ENCODE measurements around the gene ANKS1B.

The ANKS1B gene

DNA sequence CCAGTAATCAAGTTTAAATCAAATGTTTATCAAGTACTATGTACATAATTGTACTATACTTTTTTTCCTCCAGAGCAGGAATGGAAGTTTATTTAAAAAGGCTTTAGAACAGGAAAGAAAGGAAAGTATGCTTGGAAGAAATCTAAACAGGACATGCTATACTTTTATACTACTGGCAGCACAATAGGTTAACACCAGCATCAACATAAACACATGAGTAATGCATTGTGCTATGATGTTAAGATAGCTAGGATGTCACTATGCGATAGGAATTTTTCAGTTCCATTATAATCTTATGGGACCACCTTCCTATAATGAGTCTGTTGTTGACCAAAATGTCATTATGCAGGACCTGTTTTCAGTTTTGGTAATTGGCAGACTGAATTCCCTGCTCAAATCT lies 41.5 kb upstream of the ANKS1B start:
- TF ChIP-seq TOX (CRISPR knock-in tag; IDR thresholded peaks at IDR 0.05; ENCODE audit: borderline replicate concordance) (no peak), SNAI2 (CRISPR knock-in tag; IDR thresholded peaks at IDR 0.05) (no peak), ZFP3 (CRISPR knock-in tag; IDR thresholded peaks at IDR 0.05) (no peak), ARNTL (CRISPR knock-in tag; IDR thresholded peaks at IDR 0.05; ENCODE audit: borderline replicate concordance, low read depth) (no peak), ZNF8 (CRISPR knock-in tag; IDR thresholded peaks at IDR 0.05) (no peak)
- TF ChIP-seq, protein P1, sequence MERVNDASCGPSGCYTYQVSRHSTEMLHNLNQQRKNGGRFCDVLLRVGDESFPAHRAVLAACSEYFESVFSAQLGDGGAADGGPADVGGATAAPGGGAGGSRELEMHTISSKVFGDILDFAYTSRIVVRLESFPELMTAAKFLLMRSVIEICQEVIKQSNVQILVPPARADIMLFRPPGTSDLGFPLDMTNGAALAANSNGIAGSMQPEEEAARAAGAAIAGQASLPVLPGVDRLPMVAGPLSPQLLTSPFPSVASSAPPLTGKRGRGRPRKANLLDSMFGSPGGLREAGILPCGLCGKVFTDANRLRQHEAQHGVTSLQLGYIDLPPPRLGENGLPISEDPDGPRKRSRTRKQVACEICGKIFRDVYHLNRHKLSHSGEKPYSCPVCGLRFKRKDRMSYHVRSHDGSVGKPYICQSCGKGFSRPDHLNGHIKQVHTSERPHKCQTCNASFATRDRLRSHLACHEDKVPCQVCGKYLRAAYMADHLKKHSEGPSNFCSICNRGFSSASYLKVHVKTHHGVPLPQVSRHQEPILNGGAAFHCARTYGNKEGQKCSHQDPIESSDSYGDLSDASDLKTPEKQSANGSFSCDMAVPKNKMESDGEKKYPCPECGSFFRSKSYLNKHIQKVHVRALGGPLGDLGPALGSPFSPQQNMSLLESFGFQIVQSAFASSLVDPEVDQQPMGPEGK (CRISPR knock-in tag; IDR thresholded peaks at IDR 0.05; ENCODE audit: borderline replicate concordance), result no peak
- no peak for ATAC-seq

DNA sequence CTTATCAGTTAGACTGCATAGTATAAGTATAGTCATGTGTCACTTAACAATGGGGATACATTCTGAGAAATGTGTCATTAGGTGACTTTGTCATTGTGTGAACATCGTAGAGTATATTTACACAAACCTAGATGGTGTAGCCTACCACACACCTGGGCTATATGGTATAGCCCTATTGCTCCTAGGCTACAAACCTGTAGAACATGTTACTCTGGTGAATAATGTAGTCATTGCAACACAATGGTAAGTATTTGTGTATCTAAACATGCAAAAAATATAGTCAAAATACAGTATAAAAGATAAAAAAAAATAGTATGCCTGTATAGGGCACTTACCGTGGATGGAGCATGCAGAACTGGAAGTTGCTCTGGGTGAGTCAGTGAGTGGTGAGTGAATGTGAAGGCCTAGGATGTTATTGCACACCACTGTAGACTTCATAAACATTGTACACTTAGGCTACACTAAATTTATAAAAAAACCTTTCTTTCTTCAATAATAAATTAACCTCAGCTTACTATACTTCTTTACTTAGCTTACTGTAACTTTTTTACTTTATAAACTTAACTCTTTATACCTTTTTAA lies 40.3 kb upstream of the ANKS1B start:
- TF ChIP-seq ESRRG (CRISPR knock-in tag; IDR thresholded peaks at IDR 0.05) (no peak), TCF4 (CRISPR knock-in tag; IDR thresholded peaks at IDR 0.05; ENCODE audit: borderline replicate concordance) (no peak), ZFP3 (CRISPR knock-in tag; IDR thresholded peaks at IDR 0.05) (no peak), CSDC2 (CRISPR knock-in tag; IDR thresholded peaks at IDR 0.05) (no peak), GLIS3 (CRISPR knock-in tag; IDR thresholded peaks at IDR 0.05) (no peak), ZFP30 (CRISPR knock-in tag; IDR thresholded peaks at IDR 0.05) (no peak), ZNF565 (CRISPR knock-in tag; conservative IDR thresholded peaks at IDR 0.05; ENCODE audit: low read depth) (no peak), RARB (CRISPR knock-in tag; IDR thresholded peaks at IDR 0.05) (no peak)
- TF ChIP-seq, protein P2, sequence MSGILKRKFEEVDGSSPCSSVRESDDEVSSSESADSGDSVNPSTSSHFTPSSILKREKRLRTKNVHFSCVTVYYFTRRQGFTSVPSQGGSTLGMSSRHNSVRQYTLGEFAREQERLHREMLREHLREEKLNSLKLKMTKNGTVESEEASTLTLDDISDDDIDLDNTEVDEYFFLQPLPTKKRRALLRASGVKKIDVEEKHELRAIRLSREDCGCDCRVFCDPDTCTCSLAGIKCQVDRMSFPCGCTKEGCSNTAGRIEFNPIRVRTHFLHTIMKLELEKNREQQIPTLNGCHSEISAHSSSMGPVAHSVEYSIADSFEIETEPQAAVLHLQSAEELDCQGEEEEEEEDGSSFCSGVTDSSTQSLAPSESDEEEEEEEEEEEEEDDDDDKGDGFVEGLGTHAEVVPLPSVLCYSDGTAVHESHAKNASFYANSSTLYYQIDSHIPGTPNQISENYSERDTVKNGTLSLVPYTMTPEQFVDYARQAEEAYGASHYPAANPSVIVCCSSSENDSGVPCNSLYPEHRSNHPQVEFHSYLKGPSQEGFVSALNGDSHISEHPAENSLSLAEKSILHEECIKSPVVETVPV (CRISPR knock-in tag; IDR thresholded peaks at IDR 0.05), result no peak
- TF ChIP-seq, protein P1 (CRISPR knock-in tag; IDR thresholded peaks at IDR 0.05; ENCODE audit: borderline replicate concordance), result no peak
- no peak for ATAC-seq

DNA sequence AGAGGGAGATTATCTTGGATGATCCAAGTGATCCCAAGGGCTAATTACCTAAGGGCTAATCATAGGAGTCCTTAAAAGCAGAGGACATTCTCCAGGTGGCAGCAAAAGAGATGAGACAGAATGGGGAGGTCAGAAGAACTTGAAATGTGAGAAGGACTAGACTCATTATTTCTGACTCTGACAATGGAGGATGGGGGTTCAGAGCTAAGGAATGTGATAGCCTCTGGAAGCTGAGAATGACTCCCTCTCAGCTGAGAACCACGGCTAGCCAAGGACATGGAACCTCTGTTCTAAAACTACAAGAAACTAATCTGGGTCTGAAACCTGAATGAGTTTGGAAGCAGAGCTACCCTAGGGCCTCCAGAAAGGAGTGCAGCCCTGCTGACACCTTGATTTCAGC lies 35.6 kb upstream of the ANKS1B start:
- no peak for TF ChIP-seq ZNF8 (CRISPR knock-in tag; IDR thresholded peaks at IDR 0.05)
- TF ChIP-seq, protein P3, sequence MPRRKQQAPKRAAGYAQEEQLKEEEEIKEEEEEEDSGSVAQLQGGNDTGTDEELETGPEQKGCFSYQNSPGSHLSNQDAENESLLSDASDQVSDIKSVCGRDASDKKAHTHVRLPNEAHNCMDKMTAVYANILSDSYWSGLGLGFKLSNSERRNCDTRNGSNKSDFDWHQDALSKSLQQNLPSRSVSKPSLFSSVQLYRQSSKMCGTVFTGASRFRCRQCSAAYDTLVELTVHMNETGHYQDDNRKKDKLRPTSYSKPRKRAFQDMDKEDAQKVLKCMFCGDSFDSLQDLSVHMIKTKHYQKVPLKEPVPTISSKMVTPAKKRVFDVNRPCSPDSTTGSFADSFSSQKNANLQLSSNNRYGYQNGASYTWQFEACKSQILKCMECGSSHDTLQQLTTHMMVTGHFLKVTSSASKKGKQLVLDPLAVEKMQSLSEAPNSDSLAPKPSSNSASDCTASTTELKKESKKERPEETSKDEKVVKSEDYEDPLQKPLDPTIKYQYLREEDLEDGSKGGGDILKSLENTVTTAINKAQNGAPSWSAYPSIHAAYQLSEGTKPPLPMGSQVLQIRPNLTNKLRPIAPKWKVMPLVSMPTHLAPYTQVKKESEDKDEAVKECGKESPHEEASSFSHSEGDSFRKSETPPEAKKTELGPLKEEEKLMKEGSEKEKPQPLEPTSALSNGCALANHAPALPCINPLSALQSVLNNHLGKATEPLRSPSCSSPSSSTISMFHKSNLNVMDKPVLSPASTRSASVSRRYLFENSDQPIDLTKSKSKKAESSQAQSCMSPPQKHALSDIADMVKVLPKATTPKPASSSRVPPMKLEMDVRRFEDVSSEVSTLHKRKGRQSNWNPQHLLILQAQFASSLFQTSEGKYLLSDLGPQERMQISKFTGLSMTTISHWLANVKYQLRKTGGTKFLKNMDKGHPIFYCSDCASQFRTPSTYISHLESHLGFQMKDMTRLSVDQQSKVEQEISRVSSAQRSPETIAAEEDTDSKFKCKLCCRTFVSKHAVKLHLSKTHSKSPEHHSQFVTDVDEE (CRISPR knock-in tag; IDR thresholded peaks at IDR 0.05), result no peak
- TF ChIP-seq ISL1 (CRISPR knock-in tag; IDR thresholded peaks at IDR 0.05), result no peak
- no peak for TF ChIP-seq SNAI2 (CRISPR knock-in tag; IDR thresholded peaks at IDR 0.05)
- TF ChIP-seq, protein P1 (CRISPR knock-in tag; IDR thresholded peaks at IDR 0.05; ENCODE audit: borderline replicate concordance), result no peak
- TF ChIP-seq, protein P4, sequence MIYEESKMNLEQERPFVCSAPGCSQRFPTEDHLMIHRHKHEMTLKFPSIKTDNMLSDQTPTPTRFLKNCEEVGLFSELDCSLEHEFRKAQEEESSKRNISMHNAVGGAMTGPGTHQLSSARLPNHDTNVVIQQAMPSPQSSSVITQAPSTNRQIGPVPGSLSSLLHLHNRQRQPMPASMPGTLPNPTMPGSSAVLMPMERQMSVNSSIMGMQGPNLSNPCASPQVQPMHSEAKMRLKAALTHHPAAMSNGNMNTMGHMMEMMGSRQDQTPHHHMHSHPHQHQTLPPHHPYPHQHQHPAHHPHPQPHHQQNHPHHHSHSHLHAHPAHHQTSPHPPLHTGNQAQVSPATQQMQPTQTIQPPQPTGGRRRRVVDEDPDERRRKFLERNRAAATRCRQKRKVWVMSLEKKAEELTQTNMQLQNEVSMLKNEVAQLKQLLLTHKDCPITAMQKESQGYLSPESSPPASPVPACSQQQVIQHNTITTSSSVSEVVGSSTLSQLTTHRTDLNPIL (CRISPR knock-in tag; IDR thresholded peaks at IDR 0.05; ENCODE audit: low read depth), result no peak
- TF ChIP-seq ESRRG (CRISPR knock-in tag; IDR thresholded peaks at IDR 0.05), result no peak
- TF ChIP-seq ARNTL (CRISPR knock-in tag; IDR thresholded peaks at IDR 0.05; ENCODE audit: borderline replicate concordance, low read depth), result no peak
- no peak for TF ChIP-seq ZFP30 (CRISPR knock-in tag; IDR thresholded peaks at IDR 0.05)
- no peak for TF ChIP-seq GLIS3 (CRISPR knock-in tag; IDR thresholded peaks at IDR 0.05)
- no peak for TF ChIP-seq CSDC2 (CRISPR knock-in tag; IDR thresholded peaks at IDR 0.05)
- TF ChIP-seq ZC3H10 (CRISPR knock-in tag; IDR thresholded peaks at IDR 0.05), result no peak
- TF ChIP-seq TCF4 (CRISPR knock-in tag; IDR thresholded peaks at IDR 0.05; ENCODE audit: borderline replicate concordance), result no peak
- TF ChIP-seq OSR1 (CRISPR knock-in tag; IDR thresholded peaks at IDR 0.05), result no peak
- TF ChIP-seq ZFP3 (CRISPR knock-in tag; IDR thresholded peaks at IDR 0.05), result no peak
- no peak for TF ChIP-seq TOX (CRISPR knock-in tag; IDR thresholded peaks at IDR 0.05; ENCODE audit: borderline replicate concordance)
- peak; percentile 69 for ATAC-seq
